OCI-LY1 (cell line): Measurements from ENCODE around the gene GJB4.
"Not testable (repeated sequence)": the region's sequence is repeated elsewhere in the genome, so short reads cannot be mapped to it uniquely, and the experiment has no call there.

Source experiments
- H2AFZ ChIP-seq: fragments of 200-600 bp; sonication (generic), shearing (Covaris generic); 2 replicates; pipeline ENCODE4 v1.6.0; 2014; ENCODE audit warnings: antibody characterized with exemption, mild to moderate bottlenecking, low read length
- H3F3A ChIP-seq: fragments of 200-600 bp; sonication (generic), shearing (Covaris generic); 2 replicates; pipeline ENCODE4 v1.6.0; 2014; ENCODE audit warnings: mild to moderate bottlenecking, antibody characterized with exemption, low read length, moderate library complexity; ENCODE audit not compliant: insufficient read depth
- H3K27ac ChIP-seq: fragments of 200-600 bp; sonication (generic); 2 replicates; pipeline ENCODE4 v1.5.1; 2014; ENCODE audit warnings: low read length, mixed run types, mild to moderate bottlenecking, low read depth; ENCODE audit not compliant: poor library complexity, severe bottlenecking
- H3K27me3 ChIP-seq: fragments of 200-600 bp; sonication (generic); 2 replicates; pipeline ENCODE4 v1.6.0; 2014; ENCODE audit warnings: antibody characterized with exemption, mild to moderate bottlenecking, low read length, moderate library complexity; ENCODE audit not compliant: insufficient read depth
- H3K36me3 ChIP-seq: fragments of 200-600 bp; sonication (generic); 2 replicates; pipeline ENCODE4 v1.6.1; 2014; ENCODE audit warnings: mild to moderate bottlenecking, antibody characterized with exemption, low read length, moderate library complexity, mixed read lengths; ENCODE audit not compliant: insufficient read depth
- H3K4me1 ChIP-seq: fragments of 200-600 bp; sonication (generic); 2 replicates; pipeline ENCODE4 v1.5.1; 2014; ENCODE audit warnings: mild to moderate bottlenecking, low read length, moderate library complexity; ENCODE audit not compliant: insufficient read depth, severe bottlenecking
- H3K4me2 ChIP-seq: fragments of 200-600 bp; sonication (generic), shearing (Covaris generic); 2 replicates; pipeline ENCODE4 v1.6.1; 2014; ENCODE audit warnings: low read length
- H3K4me3 ChIP-seq: fragments of 200-600 bp; sonication (generic); 2 replicates; pipeline ENCODE4 v1.5.1; 2014; ENCODE audit warnings: low read length, low read depth, mild to moderate bottlenecking, mixed read lengths; ENCODE audit not compliant: poor library complexity, severe bottlenecking
- H3K79me2 ChIP-seq: fragments of 200-600 bp; shearing (Covaris generic); 2 replicates; pipeline ENCODE4 v1.6.1; 2016; ENCODE audit warnings: mixed run types, low read length, mixed read lengths; ENCODE audit not compliant: insufficient read depth
- H3K9ac ChIP-seq: fragments of 200-600 bp; sonication (generic), shearing (Covaris generic); 2 replicates; pipeline ENCODE4 v1.6.1; 2014; ENCODE audit warnings: mild to moderate bottlenecking, low read length, mixed read lengths
- H3K9me2 ChIP-seq: fragments of 200-600 bp; sonication (generic), shearing (Covaris generic); 2 replicates; pipeline ENCODE4 v1.6.1; 2014; ENCODE audit warnings: low read depth, mild to moderate bottlenecking, low read length, mixed read lengths
- H3K9me3 ChIP-seq: fragments of 200-600 bp; shearing (Covaris generic); 2 replicates; pipeline ENCODE4 v1.6.1; 2014; ENCODE audit warnings: low read length, mixed read lengths
- H4K20me1 ChIP-seq: fragments of 200-600 bp; sonication (generic), shearing (Covaris generic); 2 replicates; pipeline ENCODE4 v1.6.0; 2016; ENCODE audit warnings: mild to moderate bottlenecking, low read length; ENCODE audit not compliant: insufficient read depth
- CTCF ChIP-seq: fragments of 200-600 bp; sonication (generic), shearing (Covaris generic); IDR thresholded peaks from 2 replicates; pipeline ENCODE4 v1.5.1; 2017; ENCODE audit warnings: mild to moderate bottlenecking, antibody characterized with exemption, low read length, moderate library complexity, mixed read lengths
- EZH2 ChIP-seq: fragments of 200-600 bp; sonication (generic), shearing (Covaris generic); IDR thresholded peaks from 2 replicates; pipeline ENCODE4 v1.8.0; 2017; ENCODE audit warnings: borderline replicate concordance, mixed run types, mild to moderate bottlenecking, antibody characterized with exemption, low read length, moderate library complexity, mixed read lengths

Gene GJB4

GRCh38 chr1:34726861-34727260 is 32.7 kb upstream of the GJB4 start:
- H4K20me1 ChIP-seq, result no peaks in the 10 kb centered on the region

GRCh38 chr1:34730485-34730884 is 29.1 kb upstream of the GJB4 start:
- H3K79me2 ChIP-seq, result no peaks in the 10 kb centered on the region
- no peaks in the 10 kb centered on the region for H3K4me1 ChIP-seq
- H3K9ac ChIP-seq, result no peak overlapping the region
- no peak overlapping the region for H3K4me3 ChIP-seq
- H3K36me3 ChIP-seq, result no peaks in the 10 kb centered on the region
- H2AFZ ChIP-seq, result no peak overlapping the region
- H3K4me2 ChIP-seq, result no peak overlapping the region
- H3K9me2 ChIP-seq, result no peaks in the 10 kb centered on the region
- no peak overlapping the region for H3K27ac ChIP-seq
- no peaks in the 10 kb centered on the region for H3K9me3 ChIP-seq
- H3F3A ChIP-seq, result no peaks in the 10 kb centered on the region
- H3K27me3 ChIP-seq, result no peaks in the 10 kb centered on the region
- no peak for TF ChIP-seq EZH2
- TF ChIP-seq CTCF, result no peak
- no peaks in the 10 kb centered on the region for H4K20me1 ChIP-seq

More at GRCh38 chr1:34726861-34727260, 32.7 kb upstream of the GJB4 start:
- Histone ChIP-seq H3K79me2 (no peaks in the 10 kb centered on the region), H3K4me3 (no peak overlapping the region), H3K9me3 (no peaks in the 10 kb centered on the region), H3K4me1 (no peaks in the 10 kb centered on the region), H3K27ac (no peak overlapping the region), H3K9me2 (no peaks in the 10 kb centered on the region), H3F3A (no peaks in the 10 kb centered on the region), H2AFZ (no peak overlapping the region), H3K36me3 (no peaks in the 10 kb centered on the region), H3K9ac (no peak overlapping the region), H3K4me2 (no peak overlapping the region), H3K27me3 (no peaks in the 10 kb centered on the region)
- TF ChIP-seq CTCF (no peak), EZH2 (no peak)

- H3K4me2 ChIP-seq, H3K27me3 ChIP-seq, H3K9me3 ChIP-seq, H3K9ac ChIP-seq, H3F3A ChIP-seq, H3K4me1 ChIP-seq, H3K27ac ChIP-seq, H3K9me2 ChIP-seq, H3K4me3 ChIP-seq, H3K36me3 ChIP-seq, H2AFZ ChIP-seq, H3K79me2 ChIP-seq, H4K20me1 ChIP-seq: not testable (repeated sequence)
These were observed 26.7 kb upstream of the GJB4 start for GRCh38 chr1:34732831-34733230.

- no peaks in the 10 kb centered on the region for H3F3A ChIP-seq
- H3K4me2 ChIP-seq, result no peak overlapping the region
- no peaks in the 10 kb centered on the region for H4K20me1 ChIP-seq
- H3K27ac ChIP-seq, result no peak overlapping the region
- no peaks in the 10 kb centered on the region for H3K9me3 ChIP-seq
- no peak overlapping the region for H2AFZ ChIP-seq
- no peaks in the 10 kb centered on the region for H3K79me2 ChIP-seq
- no peak for TF ChIP-seq EZH2
- TF ChIP-seq CTCF, result no peak
- no peaks in the 10 kb centered on the region for H3K9me2 ChIP-seq
- no peak overlapping the region for H3K4me3 ChIP-seq
- no peaks in the 10 kb centered on the region for H3K27me3 ChIP-seq
- H3K36me3 ChIP-seq, result no peaks in the 10 kb centered on the region
- no peaks in the 10 kb centered on the region for H3K4me1 ChIP-seq
- no peak overlapping the region for H3K9ac ChIP-seq
These were observed 22.8 kb upstream of the GJB4 start for GRCh38 chr1:34736692-34737091.

GRCh38 chr1:34737236-34737635 is 22.3 kb upstream of the GJB4 start:
- not testable (repeated sequence) for H3K27ac ChIP-seq, H3K27me3 ChIP-seq, H3K4me1 ChIP-seq, H4K20me1 ChIP-seq, H3K36me3 ChIP-seq, H3K9me3 ChIP-seq, H3K9ac ChIP-seq, H2AFZ ChIP-seq, H3K79me2 ChIP-seq, H3K4me2 ChIP-seq, H3K9me2 ChIP-seq, H3K4me3 ChIP-seq, H3F3A ChIP-seq
